Colonic mucosa (tissue), 4 donors: ENCODE data around the gene HELZ. TPM values are rescaled to one million over a fixed set of nuclear protein-coding genes. Genes with fewer than 3 reads are reported as not detected.

Experiments
- DNase-seq: peaks from one replicate; pipeline ENCODE4 v3.0.0-alpha.2; 2020
- H3K27ac ChIP-seq: fragments of 200-600 bp; one replicate; pipeline ENCODE4 v1.8.0; 2021
- H3K27me3 ChIP-seq: fragments of 200-600 bp; one replicate; pipeline ENCODE4 v1.8.0; 2021
- H3K36me3 ChIP-seq: fragments of 200-600 bp; one replicate; pipeline ENCODE4 v1.8.0; 2021
- H3K4me1 ChIP-seq: fragments of 200-600 bp; one replicate; pipeline ENCODE4 v1.8.0; 2021; ENCODE audit warnings: mild to moderate bottlenecking
- H3K4me3 ChIP-seq: fragments of 200-600 bp; one replicate; pipeline ENCODE4 v1.8.0; 2021
- H3K9ac ChIP-seq, 2 donors: one replicate each; pipeline ENCODE4 v1.7.0; 2013; ENCODE audit warnings: control low read depth in 2 of 2, low read depth in 2 of 2, low read length in 2 of 2
- H3K9me3 ChIP-seq: fragments of 200-600 bp; one replicate; pipeline ENCODE4 v1.8.0; 2021
- intact Hi-C: fragments of 100-400 bp; cut with DNase I; formaldehyde crosslinking; loops from one replicate; pipeline ENCODE4 v1.14.1; 2022
- total RNA-seq, 2 donors: library from RNA; stranded (reverse); fragmentation: NEBNext Ultra II Directional in 1 of 2; extraction: Animal tissue kit (Norgen Biotek cat#: 25700) in 1 of 2; gene quantifications; one replicate each; pipeline ENCODE4 v1.2.1, GENCODE V29; 2021
- TF ChIP-seq, protein P1 (sequence below): fragments of 200-600 bp; IDR thresholded peaks from one replicate; pipeline ENCODE4 v1.8.0; 2022; ENCODE audit warnings: antibody characterized with exemption, mild to moderate bottlenecking
- donor health status: healthy.
- donor health status: DM: no; HTN: no; CAD: no.
- donor health status: DM: no; HTN: no; CAD: no.

The HELZ gene
- total RNA-seq, 2 donors from 2014 or later: 38.6 to 55.9 TPM

DNA sequence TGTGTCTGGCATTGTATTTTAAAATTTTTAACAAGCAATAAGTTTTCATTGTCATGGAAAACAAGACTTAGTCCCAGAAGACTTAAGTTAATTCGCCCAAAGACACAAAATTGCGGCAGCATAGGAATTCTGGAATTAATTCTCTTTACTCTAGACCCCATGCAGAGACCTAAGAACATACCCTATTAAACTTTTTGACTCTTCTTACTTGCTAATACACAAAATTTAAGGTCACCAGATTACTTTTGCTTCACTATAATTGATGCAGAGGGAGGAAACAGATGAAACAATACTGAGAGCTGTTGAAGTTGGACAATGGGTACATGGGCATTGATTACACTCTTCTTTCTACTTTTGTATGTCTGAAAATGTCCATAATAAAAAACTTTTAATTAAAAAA lies 12.6 kb downstream of the HELZ start:
- H3K36me3 ChIP-seq: no peaks in the 10 kb centered on the region

DNA sequence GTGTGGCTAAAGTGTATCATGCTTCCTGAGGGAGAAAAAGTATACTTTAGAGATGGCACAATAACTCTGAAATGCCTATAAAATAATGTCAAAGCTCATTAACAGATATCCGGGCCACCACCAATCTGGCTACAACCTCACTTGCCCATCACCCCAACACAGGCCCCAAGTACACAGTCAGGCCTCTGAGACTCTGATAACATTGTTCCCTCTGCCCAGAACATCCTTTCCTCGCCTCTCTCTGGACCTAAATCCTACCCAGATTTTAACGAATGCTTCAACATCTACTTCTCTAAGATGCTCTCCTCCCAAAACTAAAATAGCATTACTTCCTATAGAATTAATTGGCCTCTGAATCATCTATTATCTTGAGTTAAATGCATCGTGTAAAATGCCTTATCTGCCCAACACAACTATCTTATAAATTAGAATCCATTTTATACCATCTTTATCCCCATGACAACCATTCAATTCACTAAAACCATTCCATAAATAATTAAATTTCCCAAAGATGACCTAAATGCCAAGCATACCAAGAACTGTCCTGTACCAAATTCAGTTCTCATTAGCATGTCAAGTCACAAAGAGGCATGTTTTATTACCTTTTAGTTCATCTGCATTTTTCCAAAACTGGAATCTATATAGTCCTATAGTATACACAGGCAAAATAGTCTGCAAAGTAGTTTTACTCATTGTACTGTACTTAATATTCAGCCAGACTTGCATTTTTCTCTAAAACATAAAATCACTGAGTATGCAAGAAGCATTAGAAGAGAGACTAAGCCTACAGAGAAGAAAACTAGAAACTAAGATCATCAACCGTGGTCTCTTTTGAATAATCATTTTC lies 15.7 kb downstream of the HELZ start:
- Histone ChIP-seq H3K9me3 (no peaks in the 10 kb centered on the region), H3K9ac (no peak overlapping the region), H3K36me3 (no peaks in the 10 kb centered on the region), H3K4me3 (no peak overlapping the region), H3K4me1 (no peaks in the 10 kb centered on the region), H3K27me3 (no peaks in the 10 kb centered on the region), H3K27ac (no peak overlapping the region)
- intact Hi-C loops: no loop called here
- TF ChIP-seq, protein P1, sequence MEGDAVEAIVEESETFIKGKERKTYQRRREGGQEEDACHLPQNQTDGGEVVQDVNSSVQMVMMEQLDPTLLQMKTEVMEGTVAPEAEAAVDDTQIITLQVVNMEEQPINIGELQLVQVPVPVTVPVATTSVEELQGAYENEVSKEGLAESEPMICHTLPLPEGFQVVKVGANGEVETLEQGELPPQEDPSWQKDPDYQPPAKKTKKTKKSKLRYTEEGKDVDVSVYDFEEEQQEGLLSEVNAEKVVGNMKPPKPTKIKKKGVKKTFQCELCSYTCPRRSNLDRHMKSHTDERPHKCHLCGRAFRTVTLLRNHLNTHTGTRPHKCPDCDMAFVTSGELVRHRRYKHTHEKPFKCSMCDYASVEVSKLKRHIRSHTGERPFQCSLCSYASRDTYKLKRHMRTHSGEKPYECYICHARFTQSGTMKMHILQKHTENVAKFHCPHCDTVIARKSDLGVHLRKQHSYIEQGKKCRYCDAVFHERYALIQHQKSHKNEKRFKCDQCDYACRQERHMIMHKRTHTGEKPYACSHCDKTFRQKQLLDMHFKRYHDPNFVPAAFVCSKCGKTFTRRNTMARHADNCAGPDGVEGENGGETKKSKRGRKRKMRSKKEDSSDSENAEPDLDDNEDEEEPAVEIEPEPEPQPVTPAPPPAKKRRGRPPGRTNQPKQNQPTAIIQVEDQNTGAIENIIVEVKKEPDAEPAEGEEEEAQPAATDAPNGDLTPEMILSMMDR: no peak
- DNase-seq: no peak

More for the DNA sequence above, 12.6 kb downstream of the HELZ start:
- Histone ChIP-seq H3K4me1 (no peaks in the 10 kb centered on the region), H3K9me3 (no peaks in the 10 kb centered on the region), H3K4me3 (no peak overlapping the region), H3K27ac (no peak overlapping the region), H3K27me3 (no peaks in the 10 kb centered on the region), H3K9ac (no peak overlapping the region)
- intact Hi-C loops: no loop called here
- no peak for DNase-seq
- TF ChIP-seq, protein P1: no peak

DNA sequence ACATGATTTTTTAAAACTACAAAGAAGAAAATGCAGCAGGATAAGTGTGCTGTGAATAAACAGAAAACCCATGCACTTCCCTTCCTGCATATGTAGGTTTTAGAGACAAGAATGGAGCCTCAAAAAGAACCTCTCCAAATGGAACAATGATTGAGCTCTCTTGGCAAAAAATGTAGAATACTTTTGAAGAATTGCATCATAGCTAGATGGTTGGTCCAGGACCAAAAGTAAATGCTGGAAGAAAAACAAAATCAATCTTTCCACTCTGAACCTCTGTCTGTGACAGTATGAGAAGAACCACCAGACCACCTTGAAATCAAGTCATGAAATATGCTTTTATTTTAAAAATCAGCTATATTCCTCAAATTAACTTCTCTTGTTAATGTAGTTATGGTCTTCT lies 17.5 kb downstream of the HELZ start:
- H3K4me3 ChIP-seq: no peak overlapping the region
- intact Hi-C loops: no loop called here
- H3K27me3 ChIP-seq: no peaks in the 10 kb centered on the region
- no peaks in the 10 kb centered on the region for H3K36me3 ChIP-seq
- no peaks in the 10 kb centered on the region for H3K9me3 ChIP-seq
- no peak overlapping the region for H3K27ac ChIP-seq
- H3K9ac ChIP-seq: no peak overlapping the region
- no peak for DNase-seq
- TF ChIP-seq, protein P1: no peak
- H3K4me1 ChIP-seq: no peaks in the 10 kb centered on the region

DNA sequence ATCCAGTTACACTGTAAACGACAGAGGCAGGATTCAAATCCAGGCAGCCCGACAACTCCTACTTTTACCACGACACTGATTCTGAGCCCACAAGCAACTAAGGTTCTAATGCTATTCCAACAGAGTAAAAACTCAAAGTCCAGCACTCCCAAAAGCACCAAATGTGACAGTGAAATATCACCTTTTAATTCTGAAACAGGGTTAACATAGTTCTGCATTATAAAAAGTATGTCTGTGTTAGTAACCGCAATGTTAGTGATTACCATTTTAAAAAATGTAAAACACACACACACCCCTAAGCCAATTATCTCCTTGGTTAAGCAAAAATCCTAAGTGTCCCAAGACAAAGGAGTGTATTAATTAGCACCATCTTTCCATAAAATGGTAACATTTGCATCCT lies 19.7 kb downstream of the HELZ start:
- Histone ChIP-seq H3K36me3 (no peaks in the 10 kb centered on the region), H3K27ac (no peak overlapping the region), H3K9ac (no peak overlapping the region), H3K9me3 (no peaks in the 10 kb centered on the region), H3K4me3 (no peak overlapping the region), H3K4me1 (no peaks in the 10 kb centered on the region), H3K27me3 (no peaks in the 10 kb centered on the region)
- intact Hi-C loops: no loop called here
- DNase-seq: no peak
- TF ChIP-seq, protein P1: no peak

DNA sequence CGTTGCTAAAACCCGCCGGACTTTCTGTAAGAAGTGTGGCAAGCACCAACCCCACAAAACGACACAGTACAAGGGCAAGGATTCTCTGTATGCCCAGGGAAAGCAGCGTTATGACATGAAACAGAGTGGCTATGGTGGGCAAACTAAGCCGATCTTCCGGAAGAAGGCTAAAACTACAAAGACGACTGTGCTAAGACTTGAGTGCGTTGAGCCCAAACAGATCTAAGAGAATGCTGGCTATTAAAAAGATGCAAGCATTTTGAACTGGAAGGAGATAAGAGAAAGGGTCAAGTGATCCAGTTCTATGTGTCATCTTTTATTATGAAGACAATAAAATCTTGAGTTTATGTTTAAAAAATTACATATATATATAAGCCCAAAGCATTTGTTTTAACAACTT lies 20.3 kb downstream of the HELZ start:
- H3K9ac ChIP-seq: no peak overlapping the region
- H3K9me3 ChIP-seq: no peaks in the 10 kb centered on the region
- H3K27me3 ChIP-seq: no peaks in the 10 kb centered on the region
- DNase-seq: no peak
- intact Hi-C loops: loop anchor here (5.0 kb wide), 1 partner anchor 68 kb away; no protein-coding TSS in a partner anchor
- no peaks in the 10 kb centered on the region for H3K4me1 ChIP-seq
- TF ChIP-seq, protein P1: no peak
- H3K27ac ChIP-seq: no peak overlapping the region
- no peaks in the 10 kb centered on the region for H3K36me3 ChIP-seq
- H3K4me3 ChIP-seq: no peak overlapping the region
